Activated T-cell treated with anti-CD3 and anti-CD28 coated beads, Interleukin-2, amount 50 U/mL, for 72 hours (primary cell): ENCODE measurements around the gene LITAFD. TPM values are rescaled to one million over a fixed set of nuclear protein-coding genes. Genes with fewer than 3 reads are reported as not detected.

ENCODE experiments used
- ATAC-seq, 2 donors: fragments of 150-1000 bp; cut with Tn5 transposase; replicated peaks in 1 of 2; 2 replicates each; pipeline ENCODE4 v1.10.0; 2021; ENCODE audit warnings: moderate library complexity in 2 of 2, mild to moderate bottlenecking in 1 of 2
- DNase-seq, 2 donors: peaks; one replicate each; pipeline ENCODE4 v3.0.0; 2021 to 2022; ENCODE audit warnings: mixed read lengths in 1 of 2
- H3K27ac Mint-ChIP-seq: one replicate; pipeline ENCODE4 v1.8.0; 2022; ENCODE audit warnings: mild to moderate bottlenecking, moderate library complexity, mixed read lengths
- H3K27me3 Mint-ChIP-seq: one replicate; pipeline ENCODE4 v1.8.0; 2022; ENCODE audit warnings: low read depth, mixed read lengths
- H3K36me3 Mint-ChIP-seq, 2 donors: one replicate each; pipeline ENCODE4 v1.8.0; 2022; ENCODE audit warnings: mixed read lengths in 2 of 2, mild to moderate bottlenecking in 1 of 2; ENCODE audit not compliant: insufficient read depth in 2 of 2
- H3K4me1 Mint-ChIP-seq: one replicate; pipeline ENCODE4 v1.8.0; 2022; ENCODE audit warnings: low read depth, mixed read lengths
- H3K4me3 Mint-ChIP-seq, 2 donors: one replicate each; pipeline ENCODE4 v1.8.0; 2022; ENCODE audit warnings: mild to moderate bottlenecking in 2 of 2, mixed read lengths in 2 of 2, moderate library complexity in 2 of 2
- H3K9me3 Mint-ChIP-seq, 2 donors: one replicate each; pipeline ENCODE4 v1.8.0; 2022; ENCODE audit warnings: mixed read lengths in 2 of 2
- total RNA-seq, 2 donors: library from RNA; stranded (reverse); gene quantifications; one replicate each; pipeline ENCODE4 v1.2.3, GENCODE V29; 2022

The LITAFD gene
- total RNA-seq, 2 donors from 2014 or later, result not detected

DNA sequence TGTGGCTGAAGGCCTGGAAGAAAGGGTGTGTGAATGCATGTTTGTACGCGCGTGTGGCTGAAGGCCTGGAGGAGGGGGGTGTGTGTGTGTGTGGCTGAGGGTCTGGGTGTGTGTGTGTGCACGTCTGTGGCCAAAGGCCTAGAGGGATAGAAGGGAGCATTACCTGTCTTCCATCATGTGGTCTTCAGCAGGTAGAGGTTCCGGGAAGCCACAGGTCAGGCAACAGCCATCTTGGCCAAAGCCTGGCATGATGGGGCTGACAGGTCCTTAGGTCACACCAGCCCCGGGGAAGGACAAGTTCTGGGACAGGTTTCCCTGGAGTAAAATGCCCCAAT lies 5.2 kb downstream of the LITAFD start:
- ATAC-seq, result no peak
- Mint-ChIP-seq H3K36me3 (peaks cover 0 to 11% of the 10 kb centered on the region in 2 donors), H3K27ac (no peak overlapping the region), H3K9me3 (no peaks in the 10 kb centered on the region), H3K4me3 (no peak overlapping the region), H3K27me3 (peaks cover 12% of the 10 kb centered on the region), H3K4me1 (peaks cover 26% of the 10 kb centered on the region)
- no peak for DNase-seq

DNA sequence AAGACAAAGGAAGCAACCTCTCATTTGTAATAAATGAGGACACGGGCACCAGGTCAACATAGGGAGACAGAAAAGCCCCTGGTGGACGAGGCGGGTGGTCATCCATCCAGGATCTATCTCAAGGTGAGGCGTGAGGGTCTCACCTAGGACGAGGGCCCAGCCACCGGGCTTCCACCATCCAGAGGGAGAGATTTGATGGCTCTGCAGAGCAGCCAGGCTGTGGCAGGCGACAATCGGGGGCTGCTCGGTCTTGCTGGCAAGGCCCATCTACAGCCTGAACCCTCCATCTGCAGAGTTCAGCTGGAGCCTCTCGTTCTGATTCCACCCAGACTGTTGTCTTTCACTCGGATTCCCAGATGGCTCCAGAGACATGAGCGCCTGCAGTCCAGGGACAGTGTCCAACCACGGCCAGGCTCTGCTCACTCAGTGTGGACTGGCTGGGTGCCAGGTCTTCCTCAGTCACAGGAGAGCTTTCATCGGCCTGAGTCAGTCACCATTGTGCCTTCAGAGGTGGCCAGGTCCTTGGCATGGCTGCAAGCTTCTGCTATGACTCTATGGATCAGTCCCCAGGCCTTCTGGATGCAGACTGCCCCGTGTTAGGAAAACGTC lies 5.9 kb downstream of the LITAFD start:
- H3K27me3 Mint-ChIP-seq, result peaks cover 12% of the 10 kb centered on the region
- peaks cover 26% of the 10 kb centered on the region for H3K4me1 Mint-ChIP-seq
- H3K27ac Mint-ChIP-seq, result no peak overlapping the region
- ATAC-seq, result no peak
- H3K36me3 Mint-ChIP-seq, result peaks cover 0 to 13% of the 10 kb centered on the region in 2 donors
- no peak overlapping the region for H3K4me3 Mint-ChIP-seq
- H3K9me3 Mint-ChIP-seq, result no peaks in the 10 kb centered on the region
- no peak for DNase-seq

DNA sequence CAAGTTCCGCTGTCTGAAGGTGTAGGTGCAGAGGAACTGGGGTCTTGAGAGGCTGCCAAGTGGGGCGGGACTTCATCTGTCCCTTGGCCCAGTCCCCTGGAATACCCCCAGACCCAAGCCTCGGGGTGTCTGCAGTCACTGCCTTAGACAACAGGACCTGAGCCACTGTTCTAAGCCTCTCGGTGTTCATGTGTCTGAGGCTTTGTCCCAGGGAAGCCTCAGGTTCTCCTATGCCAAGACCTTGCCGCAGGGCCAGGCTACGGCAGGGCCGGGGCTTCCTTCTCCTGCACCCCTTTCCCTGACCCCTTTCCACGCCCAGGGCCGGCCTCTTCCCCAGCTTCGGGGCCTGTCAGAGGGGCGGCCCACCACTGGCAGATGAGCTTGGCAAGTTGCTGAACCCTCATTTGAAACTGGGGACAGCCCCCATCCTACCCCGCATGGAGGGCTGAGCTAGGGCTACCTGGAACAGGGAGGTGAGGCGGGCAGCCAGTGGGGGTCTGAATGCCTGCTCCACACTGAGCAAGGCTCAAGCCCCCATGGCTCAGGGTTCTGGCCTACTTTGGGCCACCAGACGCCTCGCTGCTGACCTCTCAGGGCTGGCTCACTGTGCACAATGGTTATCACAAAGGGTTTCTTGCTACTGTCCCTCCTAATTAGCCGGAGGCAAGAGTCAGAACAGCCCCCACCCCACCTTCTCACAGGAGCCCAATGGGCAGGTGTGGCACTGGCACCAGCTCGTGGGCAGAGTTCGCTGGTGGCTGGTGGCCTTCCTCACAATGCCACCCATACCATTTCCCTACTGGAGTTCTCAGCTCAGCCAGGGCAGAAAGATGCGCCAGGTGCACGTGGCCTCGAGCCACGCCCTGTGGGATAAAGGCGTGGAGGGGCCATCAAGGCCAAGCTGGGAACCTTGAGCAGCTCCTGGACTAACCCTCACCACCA lies 7.1 kb downstream of the LITAFD start:
- Mint-ChIP-seq H3K36me3 (peaks cover 0 to 17% of the 10 kb centered on the region in 2 donors), H3K4me3 (no peak overlapping the region), H3K9me3 (no peaks in the 10 kb centered on the region), H3K4me1 (peaks cover 26% of the 10 kb centered on the region), H3K27me3 (peaks cover 12% of the 10 kb centered on the region), H3K27ac (no peak overlapping the region)
- DNase-seq, result no peak
- no peak for ATAC-seq

DNA sequence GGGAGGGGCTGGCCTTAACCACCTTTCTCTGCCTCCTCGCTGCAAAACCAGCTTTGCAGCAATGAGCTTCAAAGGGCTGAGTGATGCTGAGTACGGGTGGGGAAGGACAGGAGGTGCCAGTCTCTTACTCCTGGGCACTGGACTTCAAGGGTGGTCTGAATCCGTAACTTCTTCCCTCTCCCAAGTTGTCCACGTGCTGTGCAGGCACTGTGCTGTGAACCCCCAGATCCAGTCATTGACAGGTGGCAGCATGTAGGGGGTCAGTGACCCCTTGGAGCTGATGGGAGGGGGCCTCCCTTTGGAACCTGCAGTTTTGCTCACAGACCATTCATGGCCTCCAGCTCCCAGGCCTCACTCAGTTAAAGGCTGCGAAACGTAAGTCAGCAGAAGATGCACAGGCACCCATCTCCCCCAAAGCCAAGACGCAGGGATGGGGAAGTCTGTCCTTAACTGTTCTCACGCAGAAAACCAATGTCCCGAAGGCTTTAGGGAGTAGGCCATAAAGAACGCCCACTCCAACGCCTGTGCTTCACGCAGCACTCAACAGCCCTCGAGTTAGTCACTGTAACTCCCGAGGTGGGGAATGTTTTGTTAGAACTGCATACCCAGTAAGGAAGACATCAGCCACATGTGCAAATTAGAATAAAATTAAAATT lies 7.9 kb downstream of the LITAFD start:
- ATAC-seq, result no peak
- Mint-ChIP-seq H3K4me3 (no peak overlapping the region), H3K27me3 (peaks cover 12% of the 10 kb centered on the region)

DNA sequence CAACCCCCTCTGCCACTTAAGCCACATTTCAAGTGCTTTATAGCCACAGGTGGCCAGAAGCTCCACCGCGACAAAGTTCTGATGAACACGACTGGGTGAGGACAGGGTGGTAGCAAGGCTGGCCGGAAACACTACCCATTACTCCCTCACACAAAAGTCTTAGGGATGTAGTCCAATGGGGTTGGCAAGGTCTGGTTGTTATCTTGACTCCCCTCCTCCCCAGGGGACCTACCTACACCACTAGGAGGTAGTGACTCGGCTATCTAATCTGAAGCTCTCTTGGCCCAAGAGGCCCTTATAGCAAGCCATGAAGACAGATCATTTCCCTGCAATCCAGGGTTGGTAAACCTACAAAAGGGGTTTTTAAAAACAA lies 8.4 kb downstream of the LITAFD start:
- Mint-ChIP-seq H3K36me3 (peaks cover 2 to 23% of the 10 kb centered on the region in 2 donors), H3K27ac (peak overlapping the region; percentile 39), H3K4me1 (peaks cover 25% of the 10 kb centered on the region), H3K4me3 (no peak overlapping the region), H3K9me3 (no peaks in the 10 kb centered on the region), H3K27me3 (peaks cover 9% of the 10 kb centered on the region)
- DNase-seq (no peak), ATAC-seq (no peak)

More for the DNA sequence above, 7.9 kb downstream of the LITAFD start:
- H3K4me1 Mint-ChIP-seq, result peaks cover 26% of the 10 kb centered on the region
- H3K36me3 Mint-ChIP-seq, result peaks cover 2 to 23% of the 10 kb centered on the region in 2 donors
- DNase-seq, result no peak
- H3K9me3 Mint-ChIP-seq, result no peaks in the 10 kb centered on the region
- no peak overlapping the region for H3K27ac Mint-ChIP-seq

DNA sequence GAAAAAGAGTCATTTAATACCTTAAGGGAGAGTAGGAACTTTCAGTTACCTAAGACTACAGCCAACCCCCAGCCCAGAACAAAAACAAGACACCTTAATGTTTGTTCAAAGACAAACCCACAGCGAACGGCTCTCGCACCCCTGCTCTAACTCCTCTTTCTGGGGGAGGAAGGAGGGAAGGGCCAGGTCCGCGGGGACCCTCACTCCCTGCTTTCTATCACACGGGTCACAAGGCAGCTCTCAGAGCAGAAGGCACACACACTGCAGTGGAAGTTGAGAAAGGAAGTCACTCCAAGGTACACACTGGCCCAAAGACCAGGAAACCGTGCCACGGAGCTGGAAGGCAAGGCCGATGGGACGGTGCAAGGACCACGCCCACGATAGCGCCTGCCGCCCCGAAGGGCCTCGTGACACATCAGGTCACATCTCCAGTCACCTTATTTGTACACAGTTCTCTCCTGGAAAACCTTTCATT lies 10.0 kb downstream of the LITAFD start:
- H3K36me3 Mint-ChIP-seq, result peaks cover 2 to 27% of the 10 kb centered on the region in 2 donors
- peak in 1 of 2 donors; percentile 34 for DNase-seq
- peak; percentile 34 to 47 for ATAC-seq

DNA sequence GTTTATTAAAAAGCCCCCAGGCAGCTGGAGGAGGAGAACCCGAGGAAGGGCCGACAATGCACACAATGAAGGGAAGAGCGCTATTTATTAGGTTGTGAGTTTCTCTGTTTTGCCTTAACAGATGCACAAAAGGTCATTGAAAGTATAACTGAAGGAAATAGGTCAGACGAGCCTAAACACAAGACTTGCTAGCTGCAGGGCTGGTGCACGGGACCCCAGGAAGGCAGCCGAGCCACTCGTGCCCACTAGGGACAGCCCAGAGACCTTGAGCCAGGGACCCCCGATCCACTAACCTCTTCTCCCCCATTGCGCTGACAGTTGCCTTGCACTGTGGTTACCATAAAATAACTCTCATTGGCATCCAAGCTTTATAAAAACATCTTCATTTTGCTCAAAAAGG lies 11.3 kb downstream of the LITAFD start:
- no peak overlapping the region for H3K27ac Mint-ChIP-seq
- H3K36me3 Mint-ChIP-seq, result peaks cover 2 to 33% of the 10 kb centered on the region in 2 donors

More for the DNA sequence above, 10.0 kb downstream of the LITAFD start:
- Mint-ChIP-seq H3K4me3 (peak overlapping the region in 1 of 2 donors; percentile 64), H3K27ac (peak overlapping the region; percentile 95), H3K27me3 (no peaks in the 10 kb centered on the region), H3K9me3 (no peaks in the 10 kb centered on the region), H3K4me1 (peaks cover 9% of the 10 kb centered on the region)

DNA sequence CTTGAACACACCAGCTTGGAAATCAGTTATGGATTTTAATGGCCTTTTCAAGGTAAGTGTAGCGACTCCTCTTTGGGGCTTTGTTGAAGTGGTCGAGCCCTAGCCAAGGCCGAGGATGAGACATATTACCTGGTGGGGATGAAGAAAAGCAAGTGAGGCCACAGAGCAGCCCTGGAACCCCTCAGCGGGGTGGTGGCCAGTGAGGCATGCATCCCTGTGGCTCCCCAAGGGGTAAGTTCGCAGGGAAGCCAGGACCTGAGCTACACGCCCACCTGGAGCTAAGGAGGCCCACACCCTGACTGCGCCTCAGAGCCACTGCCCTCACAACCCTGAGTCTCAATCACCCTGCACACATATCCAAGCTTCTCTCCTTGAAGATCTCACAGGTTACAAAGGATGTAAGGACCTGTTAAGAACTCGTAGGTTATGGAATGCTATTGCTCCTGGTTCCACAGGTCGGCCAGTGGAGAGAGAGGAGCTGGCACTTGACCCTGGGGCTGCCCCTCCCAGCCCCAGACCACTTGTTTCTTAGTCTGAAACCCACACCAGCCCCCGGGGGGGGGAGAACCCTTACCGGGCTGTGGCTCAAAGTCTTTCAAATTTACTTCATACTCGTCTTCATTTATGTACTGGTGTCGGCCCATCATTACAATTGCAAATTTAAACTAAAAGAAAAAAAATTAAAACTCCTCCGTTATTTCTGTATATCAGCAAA lies 12.0 kb downstream of the LITAFD start:
- no peak overlapping the region for H3K4me3 Mint-ChIP-seq
- H3K9me3 Mint-ChIP-seq, result no peaks in the 10 kb centered on the region
- DNase-seq, result no peak
- no peak overlapping the region for H3K27ac Mint-ChIP-seq
- peaks cover 5 to 38% of the 10 kb centered on the region in 2 donors for H3K36me3 Mint-ChIP-seq
- H3K27me3 Mint-ChIP-seq, result no peaks in the 10 kb centered on the region
- ATAC-seq, result no peak
- peaks cover 8% of the 10 kb centered on the region for H3K4me1 Mint-ChIP-seq

More for the DNA sequence above, 11.3 kb downstream of the LITAFD start:
- Mint-ChIP-seq H3K27me3 (no peaks in the 10 kb centered on the region), H3K9me3 (no peaks in the 10 kb centered on the region), H3K4me3 (no peak overlapping the region), H3K4me1 (peaks cover 8% of the 10 kb centered on the region)
- ATAC-seq (no peak), DNase-seq (no peak)

DNA sequence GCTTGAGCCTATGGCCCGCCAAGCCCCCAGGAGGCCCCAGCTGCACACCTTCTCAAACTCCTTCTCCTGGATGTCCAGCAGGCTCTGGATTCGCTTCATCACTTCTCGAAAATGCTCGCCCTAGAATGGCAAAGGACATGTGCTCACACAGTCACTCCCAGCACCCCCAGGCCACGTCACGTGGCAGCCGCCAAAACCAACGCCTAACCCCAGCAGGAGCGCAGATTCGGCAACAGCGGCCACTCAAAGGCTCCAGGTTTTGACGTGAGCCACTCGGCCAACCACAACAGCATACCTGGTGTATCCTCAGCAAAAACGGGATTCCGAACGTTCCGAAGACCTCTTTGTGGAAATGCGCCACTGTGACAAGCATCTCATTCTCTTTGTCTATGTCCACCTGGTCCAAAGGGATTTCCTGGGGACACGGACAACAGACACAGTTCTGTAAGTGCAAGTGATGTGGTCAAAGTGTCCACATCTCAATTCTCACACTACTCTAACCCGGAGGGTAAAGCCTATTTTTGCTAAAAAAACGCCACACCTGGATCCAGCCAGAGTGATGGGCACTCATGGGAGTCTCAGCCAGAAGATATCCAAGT lies 12.7 kb downstream of the LITAFD start:
- DNase-seq (no peak), ATAC-seq (no peak)
- H3K4me1 Mint-ChIP-seq, result peaks cover 8% of the 10 kb centered on the region
- no peak overlapping the region for H3K4me3 Mint-ChIP-seq
- H3K9me3 Mint-ChIP-seq, result no peaks in the 10 kb centered on the region
- H3K27me3 Mint-ChIP-seq, result no peaks in the 10 kb centered on the region
- peaks cover 5 to 43% of the 10 kb centered on the region in 2 donors for H3K36me3 Mint-ChIP-seq
- H3K27ac Mint-ChIP-seq, result no peak overlapping the region

DNA sequence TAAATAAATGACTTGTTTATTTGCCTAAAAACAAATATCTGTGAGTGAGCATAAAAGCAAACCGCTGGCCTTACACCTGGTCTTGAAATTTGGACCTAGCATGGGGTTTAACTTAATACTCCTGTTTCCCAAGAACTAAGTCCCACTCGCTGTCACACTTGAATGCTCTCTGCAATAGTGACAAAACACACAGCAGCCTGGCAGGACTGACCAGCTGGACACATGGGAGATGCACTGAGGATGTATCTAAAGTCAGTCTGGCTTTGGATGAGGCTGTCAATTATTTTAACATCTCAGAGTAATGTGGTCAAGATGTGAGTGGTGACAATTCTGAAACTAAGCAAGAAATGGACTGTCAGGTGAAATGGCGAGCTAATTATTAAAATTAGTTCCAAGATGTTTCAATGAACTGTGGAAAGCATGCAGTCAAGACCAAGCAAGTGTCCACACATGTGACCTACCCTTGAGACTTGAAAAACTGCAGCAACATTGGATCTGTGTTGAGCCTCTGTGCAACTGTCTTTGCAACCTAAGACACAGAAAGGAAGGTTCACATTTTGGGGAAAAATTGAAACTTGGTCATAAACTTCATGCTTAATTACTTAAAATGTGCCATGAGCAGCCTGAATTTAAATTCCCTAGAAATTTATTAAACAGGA lies 16.6 kb downstream of the LITAFD start:
- H3K9me3 Mint-ChIP-seq, result no peaks in the 10 kb centered on the region
- no peaks in the 10 kb centered on the region for H3K4me1 Mint-ChIP-seq
- ATAC-seq, result no peak
- DNase-seq, result no peak
- peaks cover 5 to 42% of the 10 kb centered on the region in 2 donors for H3K36me3 Mint-ChIP-seq
- no peak overlapping the region for H3K4me3 Mint-ChIP-seq
- no peaks in the 10 kb centered on the region for H3K27me3 Mint-ChIP-seq
- peak overlapping the region; percentile 42 for H3K27ac Mint-ChIP-seq

DNA sequence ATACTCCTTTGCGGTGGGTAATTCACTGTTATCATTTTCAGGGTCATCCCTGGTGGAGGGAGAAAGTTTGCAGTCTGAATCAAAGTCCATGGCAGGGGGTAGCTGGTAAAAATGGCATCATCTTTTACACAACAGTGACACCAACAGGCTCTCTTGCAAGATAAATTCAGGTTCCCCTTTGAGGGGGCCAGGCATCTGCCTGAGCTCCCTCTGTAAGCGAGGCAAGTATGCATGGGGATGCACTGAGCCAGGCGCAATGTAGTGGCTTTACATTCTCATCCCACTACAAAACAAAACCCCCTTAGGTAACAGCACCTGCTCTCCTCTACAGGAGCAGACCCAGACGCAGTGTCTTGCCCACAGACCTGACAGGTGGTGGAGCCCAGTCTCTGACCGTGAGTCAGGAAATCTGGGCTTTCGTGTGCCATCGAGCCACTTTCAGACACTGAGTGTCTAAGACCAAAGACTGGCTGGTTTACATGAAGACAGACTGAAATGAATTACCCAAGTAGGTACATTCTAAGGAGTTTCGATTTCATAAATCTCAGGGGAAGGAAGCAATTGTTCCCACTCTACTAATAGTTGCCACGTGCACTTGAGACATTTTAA lies 17.7 kb downstream of the LITAFD start:
- no peak for ATAC-seq
- H3K4me1 Mint-ChIP-seq, result no peaks in the 10 kb centered on the region
- no peaks in the 10 kb centered on the region for H3K9me3 Mint-ChIP-seq
- H3K36me3 Mint-ChIP-seq, result peaks cover 4 to 39% of the 10 kb centered on the region in 2 donors
- H3K27ac Mint-ChIP-seq, result no peak overlapping the region
- H3K4me3 Mint-ChIP-seq, result no peak overlapping the region
- H3K27me3 Mint-ChIP-seq, result no peaks in the 10 kb centered on the region
- no peak for DNase-seq

DNA sequence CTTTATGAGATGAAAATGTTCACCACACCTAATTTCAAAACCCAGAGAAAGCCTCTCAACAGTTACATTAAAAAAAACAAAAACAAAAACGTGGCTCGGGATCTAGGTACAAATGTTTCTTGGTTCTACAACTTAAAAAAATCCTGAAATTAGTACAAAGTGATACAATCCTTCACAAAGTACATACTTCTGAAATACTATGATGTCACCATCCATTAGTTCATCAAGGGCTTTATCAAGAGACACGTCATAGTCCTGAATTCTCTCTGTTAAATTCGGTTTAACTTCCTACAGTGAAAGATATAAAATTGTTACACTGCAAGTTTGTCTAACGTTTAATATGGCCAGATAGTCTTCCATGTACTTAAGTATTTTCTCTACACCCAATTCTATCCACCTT lies 18.2 kb downstream of the LITAFD start:
- H3K36me3 Mint-ChIP-seq, result peaks cover 7 to 41% of the 10 kb centered on the region in 2 donors

More for the DNA sequence above, 18.2 kb downstream of the LITAFD start:
- H3K4me3 Mint-ChIP-seq, result no peak overlapping the region
- DNase-seq (no peak), ATAC-seq (no peak)
- H3K27me3 Mint-ChIP-seq, result no peaks in the 10 kb centered on the region
- H3K27ac Mint-ChIP-seq, result peak overlapping the region; percentile 72
- H3K9me3 Mint-ChIP-seq, result no peaks in the 10 kb centered on the region
- H3K4me1 Mint-ChIP-seq, result no peaks in the 10 kb centered on the region
